Suppressor macrophage treated with lipopolysaccharide for 4 hours (primary cell): ENCODE measurements around the gene ROBO1.

Source experiments
- DNase-seq: peaks from one replicate; pipeline ENCODE4 v3.0.0-alpha.2; 2020

The ROBO1 gene

GRCh38 chr3:78963771-78964170 is 804.0 kb downstream of the ROBO1 start:
- DNase-seq: no peak

GRCh38 chr3:78957456-78957855 is 810.3 kb downstream of the ROBO1 start:
- DNase-seq: no peak

- DNase-seq: no peak
These were observed 816.4 kb downstream of the ROBO1 start for GRCh38 chr3:78951342-78951945.

DNA sequence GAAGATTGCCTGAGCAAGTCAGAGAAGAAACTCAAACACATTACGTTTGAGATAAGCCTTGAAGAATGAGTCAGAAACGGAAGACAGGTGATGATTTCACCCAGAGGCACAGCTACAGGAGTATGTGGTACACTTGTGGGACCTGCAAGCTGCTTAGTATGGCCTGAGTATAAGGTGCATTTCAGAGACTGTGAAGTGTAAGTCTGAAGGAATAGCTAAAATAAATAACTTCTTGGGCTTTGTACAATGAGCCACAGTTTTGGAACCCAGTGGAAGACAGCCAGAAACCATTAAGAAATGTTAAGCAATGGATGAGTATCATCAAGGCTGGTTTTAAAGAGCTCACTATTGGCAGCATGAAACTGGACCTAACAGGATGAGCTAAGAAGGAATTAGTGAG is 826.2 kb downstream of the ROBO1 start:
- no peak for DNase-seq

GRCh38 chr3:78940626-78941025 is 827.2 kb downstream of the ROBO1 start:
- no peak for DNase-seq

GRCh38 chr3:78940128-78940527 is 827.7 kb downstream of the ROBO1 start:
- DNase-seq: no peak

DNA sequence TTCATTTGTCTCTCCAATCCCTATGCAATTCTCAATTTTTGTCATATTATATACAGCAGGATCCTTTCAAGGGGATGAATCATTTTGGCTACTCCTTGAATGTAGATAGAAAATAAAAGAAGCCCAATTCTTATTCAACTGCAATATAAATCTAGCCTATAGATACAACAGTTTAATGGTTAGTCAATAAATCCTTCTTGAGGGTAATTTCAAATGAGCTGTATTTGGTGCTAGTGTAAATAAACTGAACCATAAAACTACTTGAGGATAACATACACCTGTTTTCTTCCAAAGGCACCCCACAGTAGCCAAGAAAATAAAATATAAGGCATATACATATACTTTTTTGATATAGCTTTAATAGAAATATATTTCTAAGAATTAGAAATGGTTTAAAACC is 830.3 kb downstream of the ROBO1 start:
- no peak for DNase-seq

GRCh38 chr3:78927759-78928158 is 840.0 kb downstream of the ROBO1 start:
- no peak for DNase-seq

GRCh38 chr3:78926523-78926922 is 841.3 kb downstream of the ROBO1 start:
- no peak for DNase-seq

- no peak for DNase-seq
These were observed 843.1 kb downstream of the ROBO1 start for GRCh38 chr3:78924711-78925110.

GRCh38 chr3:78919021-78919755 is 848.6 kb downstream of the ROBO1 start:
- DNase-seq: no peak

GRCh38 chr3:78918361-78919020 is 849.3 kb downstream of the ROBO1 start:
- no peak for DNase-seq

DNA sequence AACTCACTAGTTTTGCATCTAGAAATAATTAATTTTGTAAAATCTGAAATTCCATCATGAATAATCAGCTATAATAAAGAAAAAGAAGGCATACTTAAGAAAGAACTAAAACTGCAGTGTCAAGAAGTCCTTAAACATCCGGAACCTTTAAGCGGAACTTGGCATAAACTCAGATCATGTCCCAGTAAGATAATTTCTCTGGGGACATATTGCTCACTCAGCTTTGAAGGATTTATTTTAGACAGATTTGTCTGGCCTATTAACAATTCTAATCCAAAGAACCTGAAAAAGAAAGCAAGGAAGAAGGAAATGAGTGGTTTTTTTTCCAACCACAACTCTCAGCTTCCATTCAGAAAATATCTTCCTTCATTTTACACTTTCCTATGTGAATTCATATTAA is 850.3 kb downstream of the ROBO1 start:
- no peak for DNase-seq

GRCh38 chr3:78913711-78914110 is 854.1 kb downstream of the ROBO1 start:
- DNase-seq: no peak

DNA sequence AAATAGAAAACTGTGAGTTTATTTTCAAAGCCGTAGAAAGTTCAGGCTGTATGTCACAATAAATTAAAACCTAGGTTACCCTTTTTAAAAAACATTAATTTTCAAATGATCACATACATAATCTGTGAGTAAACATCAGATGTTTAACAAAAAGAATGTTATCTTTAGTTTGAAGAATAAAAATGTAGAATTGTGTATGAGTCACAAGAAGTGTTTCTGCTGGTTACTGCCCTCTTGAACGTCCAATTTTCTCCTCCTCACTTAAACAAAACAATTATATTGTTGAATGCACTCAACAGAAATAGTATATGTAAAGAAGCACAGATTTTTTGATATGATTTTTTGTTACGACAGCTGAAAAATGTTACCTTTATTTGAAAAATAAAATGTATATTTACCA is 855.1 kb downstream of the ROBO1 start:
- DNase-seq: no peak

- DNase-seq: no peak
These were observed 855.5 kb downstream of the ROBO1 start for GRCh38 chr3:78912259-78912658.

DNA sequence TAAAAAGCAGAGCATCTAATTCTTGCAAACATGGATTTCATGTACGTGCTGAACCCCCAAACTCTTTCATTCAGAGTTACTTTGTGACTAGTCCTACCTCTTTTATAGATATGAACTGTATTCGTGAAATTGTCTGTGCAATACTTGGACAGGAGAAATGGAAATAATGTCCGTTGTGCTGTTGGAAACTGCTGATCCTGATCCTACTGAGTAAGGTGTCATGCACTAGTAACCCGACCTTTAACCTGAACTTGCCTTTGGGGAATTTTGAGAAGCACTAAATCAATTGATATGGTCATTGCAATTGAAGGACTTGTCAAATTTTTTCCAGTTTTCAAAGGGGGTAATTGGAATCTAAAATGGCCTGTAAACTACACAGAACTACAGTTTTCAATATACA is 856.4 kb downstream of the ROBO1 start:
- no peak for DNase-seq

GRCh38 chr3:78908236-78908635 is 859.6 kb downstream of the ROBO1 start:
- DNase-seq: no peak

- no peak for DNase-seq
These were observed 860.4 kb downstream of the ROBO1 start for GRCh38 chr3:78907367-78907766.

- DNase-seq: no peak
These were observed 860.9 kb downstream of the ROBO1 start for GRCh38 chr3:78906930-78907329.

DNA sequence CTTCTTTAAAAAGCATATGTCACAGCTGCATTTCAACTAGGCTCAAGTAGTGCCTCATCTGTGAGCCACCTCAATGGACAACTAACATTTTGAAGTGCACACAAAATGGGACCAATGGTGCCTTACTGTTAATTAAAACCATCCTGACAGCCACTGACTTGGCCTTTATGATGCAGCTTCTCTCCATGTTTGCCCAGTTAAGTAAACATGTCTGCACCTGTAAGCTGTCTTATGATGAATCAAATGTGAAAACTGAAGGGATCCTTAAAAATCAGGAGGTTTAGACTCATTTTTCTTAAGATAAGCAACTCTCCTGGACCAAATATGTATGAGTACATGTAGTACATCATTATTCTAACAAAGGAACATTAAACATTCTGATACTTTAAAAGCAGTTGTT is 861.6 kb downstream of the ROBO1 start:
- no peak for DNase-seq

GRCh38 chr3:78905700-78906099 is 862.1 kb downstream of the ROBO1 start:
- DNase-seq: no peak

GRCh38 chr3:78901544-78901943 is 866.3 kb downstream of the ROBO1 start:
- no peak for DNase-seq

DNA sequence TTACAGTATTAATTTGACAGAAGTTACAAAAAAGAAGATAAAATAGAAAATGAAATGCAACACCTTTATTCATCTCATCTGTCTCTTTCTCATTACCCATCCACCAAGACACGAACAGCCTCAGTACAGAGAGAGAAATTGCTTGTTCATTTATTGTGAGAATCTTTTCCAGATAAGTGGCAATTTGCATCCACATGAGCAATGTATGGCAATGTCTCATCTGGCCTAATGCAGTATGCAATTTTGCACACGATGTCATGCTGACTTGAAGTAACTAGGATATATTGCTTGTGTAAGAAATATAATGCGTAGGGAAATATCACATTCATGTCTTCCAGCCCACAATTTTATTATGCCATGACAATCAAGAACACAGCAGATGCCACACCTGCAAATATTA is 866.9 kb downstream of the ROBO1 start:
- DNase-seq: no peak
